GM23248 (cell line): Measurements from ENCODE around the gene KRTAP4-16.

Experiments used
- EZH2 ChIP-seq: fragments of 200-600 bp; sonication (generic); IDR thresholded peaks from 2 replicates; pipeline ENCODE4 v1.6.1; 2018; ENCODE audit warnings: antibody characterized with exemption, mild to moderate bottlenecking; ENCODE audit not compliant: insufficient read depth, poor library complexity, severe bottlenecking
- EZH2phosphoT487 ChIP-seq: fragments of 200-600 bp; sonication (generic); IDR thresholded peaks from 2 replicates; pipeline ENCODE4 v1.6.1; 2018; ENCODE audit warnings: antibody characterized with exemption, moderate library complexity, mild to moderate bottlenecking, low read depth; ENCODE audit not compliant: insufficient read depth

DNA sequence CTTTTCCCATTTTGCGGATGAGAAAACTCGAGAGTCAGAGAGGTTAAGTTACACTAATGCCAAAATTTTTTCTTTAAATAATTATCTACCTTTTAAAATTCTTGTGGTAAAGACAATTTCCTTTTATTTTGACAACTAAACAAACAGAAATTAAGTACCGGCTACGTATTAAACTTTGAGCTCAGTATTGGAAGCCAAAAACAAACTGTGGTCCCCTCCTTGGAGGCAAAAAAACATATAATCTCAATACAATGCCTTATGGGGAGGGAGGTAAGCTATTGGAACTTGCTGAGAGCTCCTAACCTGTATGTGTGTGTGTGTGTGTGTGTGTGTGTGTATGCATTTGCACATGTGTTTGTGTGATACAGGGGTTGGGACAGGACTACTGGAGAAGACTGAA is 38.6 kb downstream of the KRTAP4-16 start:
- TF ChIP-seq EZH2 (no peak), EZH2phosphoT487 (no peak)
